Liver (tissue), 9 donors: ENCODE results near the gene ZNF329. TPM values are rescaled to one million over a fixed set of nuclear protein-coding genes. Genes with fewer than 3 reads are reported as not detected.

Experiments used
- DNase-seq: peaks from one replicate; pipeline ENCODE4 v3.0.0-alpha.2; 2017; ENCODE audit warnings: low spot score
- H3K27ac ChIP-seq, 2 donors: one replicate each; pipeline ENCODE4 v1.7.0; 2013; ENCODE audit warnings: inconsistent platforms in 2 of 2, low read length in 2 of 2, control low read depth in 1 of 2, low read depth in 1 of 2, mild to moderate bottlenecking in 1 of 2
- H3K27me3 ChIP-seq, 4 donors: one replicate each; pipeline versions ENCODE4 v1.6.1 to v1.7.0; 2013; ENCODE audit warnings: low read length in 3 of 4, inconsistent platforms in 1 of 4, mild to moderate bottlenecking in 1 of 4, moderate library complexity in 1 of 4; ENCODE audit not compliant: control insufficient read depth in 4 of 4, insufficient read depth in 4 of 4
- H3K36me3 ChIP-seq, 4 donors: one replicate each; pipeline versions ENCODE4 v1.6.1 to v1.7.0; 2013; ENCODE audit warnings: low read length in 3 of 4, mild to moderate bottlenecking in 3 of 4, low read depth in 1 of 4, moderate library complexity in 1 of 4; ENCODE audit not compliant: control insufficient read depth in 4 of 4, insufficient read depth in 3 of 4
- H3K4me1 ChIP-seq, 4 donors: one replicate each; pipeline versions ENCODE4 v1.6.1 to v1.7.0; 2013; ENCODE audit warnings: low read length in 3 of 4, mild to moderate bottlenecking in 3 of 4, moderate library complexity in 1 of 4; ENCODE audit not compliant: control insufficient read depth in 4 of 4, insufficient read depth in 4 of 4
- H3K4me3 ChIP-seq, 3 donors: one replicate each; pipeline versions ENCODE4 v1.6.1 to v1.7.0; 2013; ENCODE audit warnings: low read length in 3 of 3, control low read depth in 1 of 3, low read depth in 1 of 3, mild to moderate bottlenecking in 1 of 3
- H3K9ac ChIP-seq, 2 donors: one replicate each; pipeline ENCODE4 v1.7.0; 2013; ENCODE audit warnings: low read length in 2 of 2, mild to moderate bottlenecking in 2 of 2, moderate library complexity in 2 of 2, control low read depth in 1 of 2, low read depth in 1 of 2
- H3K9me3 ChIP-seq, 4 donors: one replicate each; pipeline versions ENCODE4 v1.6.1 to v1.7.0; 2013; ENCODE audit warnings: low read length in 3 of 4; ENCODE audit not compliant: control insufficient read depth in 4 of 4
- YY1 ChIP-seq: IDR thresholded peaks from 2 replicates; pipeline ENCODE4 v1.6.1; 2016; ENCODE audit warnings: antibody characterized with exemption, mild to moderate bottlenecking
- WGBS: extraction: QIAGEN DNeasy Blood & Tissue Kit; methylation state at CpG from one replicate; pipeline ENCODE4 v1.1.7; 2013; 5-methylcytosine and 5-hydroxymethylcytosine counted together
- polyA plus RNA-seq, 2 donors: library from polyadenylated mRNA; stranded (reverse) in 1 of 2; unstranded in 1 of 2; fragments of 200-250 nt in 1 of 2; fragments of >200 nt in 1 of 2; fragmentation: Nextera tagmentation in 1 of 2; extraction: Ambion mirVana in 1 of 2; gene quantifications; one replicate each; pipeline versions ENCODE4 v1.2.1 to v1.2.3, GENCODE V29; 2013 to 2015
- total RNA-seq, 2 donors: library from RNA; depleted of rRNA; stranded (reverse); fragments of >200 nt; gene quantifications; one replicate each; pipeline ENCODE4 v1.2.3, GENCODE V29; 2014
- donor health status: healthy.
- donor health status: healthy.
- donor health status: healthy.
- donor health status: healthy.
- donor health status: healthy.

Gene ZNF329
- total and polyA plus RNA-seq, 4 donors = 1.2 to 6.8 (median 3.8) TPM

DNA sequence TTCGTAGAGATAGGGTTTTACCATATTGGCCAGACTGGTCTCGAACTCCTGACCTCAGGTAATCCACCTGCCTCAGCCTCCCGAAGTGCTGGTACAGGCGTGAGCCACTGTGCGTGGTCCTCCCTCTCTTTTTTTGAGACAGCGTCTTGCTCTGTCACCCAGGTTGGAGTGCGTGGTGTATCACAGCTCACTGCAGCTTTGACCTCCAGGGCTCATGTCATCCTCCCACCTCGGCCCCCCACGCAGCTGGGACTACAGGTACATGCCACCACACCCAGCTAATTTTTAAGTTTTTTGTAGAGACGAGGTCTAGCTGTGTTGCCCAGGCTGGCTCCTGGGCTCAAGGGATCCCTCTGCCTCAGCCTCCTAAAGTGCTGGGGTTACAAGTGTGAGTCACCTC, 70.8 kb downstream of the ZNF329 start:
- Histone ChIP-seq H3K27me3 (no peaks in the 10 kb centered on the region), H3K27ac (no peak overlapping the region), H3K36me3 (peaks cover 0 to 2% (median 0%) of the 10 kb centered on the region in 4 donors), H3K4me3 (peak overlapping the region in 1 of 3 donors; percentile 39), H3K9me3 (peaks cover 25 to 49% (median 41%) of the 10 kb centered on the region in 4 donors), H3K4me1 (no peaks in the 10 kb centered on the region), H3K9ac (no peak overlapping the region)
- no peak for TF ChIP-seq YY1
- DNase-seq = no peak
- 91% methylated on average over 10 of the region's 10 CpGs for WGBS

Other genes with a start within 250 kb of the ZNF329 start
- 10 to 100 TPM; 12.9 to 16.3 TPM for gene ZNF417, start 234.2 kb downstream of the ZNF329 start, total RNA-seq
- gene ZNF417, start 234.2 kb downstream of the ZNF329 start, polyA plus RNA-seq = 1 to 10 TPM; 1.2 to 1.7 TPM
- gene ZNF418, start 215.4 kb downstream of the ZNF329 start, total RNA-seq = 1 to 10 TPM; 2.6 to 3.1 TPM
- gene ZNF418, start 215.4 kb downstream of the ZNF329 start, polyA plus RNA-seq = 1 to 10 TPM in 1 of 2 donors, under 1 TPM in 1; 0.51 to 1.4 TPM
- 1 to 10 TPM; 1.6 to 4.4 TPM for gene ZNF256, start 203.1 kb downstream of the ZNF329 start, total RNA-seq
- under 1 TPM; 0.53 to 0.67 TPM for gene ZNF256, start 203.1 kb downstream of the ZNF329 start, polyA plus RNA-seq
- gene C19orf18, start 176.3 kb downstream of the ZNF329 start, total RNA-seq = under 1 TPM in 1 of 2 donors, not detected in 1; 0.23 TPM
- under 1 TPM; 0.14 to 0.58 TPM for gene C19orf18, start 176.3 kb downstream of the ZNF329 start, polyA plus RNA-seq
- gene ZNF606, start 148.0 kb downstream of the ZNF329 start, total RNA-seq = 10 to 100 TPM in 1 of 2 donors, 1 to 10 TPM in 1; 8.7 to 12.8 TPM
- 1 to 10 TPM; 3.2 to 4.5 TPM for gene ZNF606, start 148.0 kb downstream of the ZNF329 start, polyA plus RNA-seq
- not detected for gene ZSCAN1, start 116.8 kb downstream of the ZNF329 start, total RNA-seq
- gene ZSCAN1, start 116.8 kb downstream of the ZNF329 start, polyA plus RNA-seq = under 1 TPM in 1 of 2 donors, not detected in 1; 0.13 TPM
- gene ZNF135, start 91.5 kb downstream of the ZNF329 start, total RNA-seq = 1 to 10 TPM in 1 of 2 donors, under 1 TPM in 1; 0.42 to 1.5 TPM
- gene ZNF135, start 91.5 kb downstream of the ZNF329 start, polyA plus RNA-seq = under 1 TPM; 0.31 to 0.42 TPM
- 10 to 100 TPM; 13.1 to 21.7 TPM for gene ZSCAN18, start 52.6 kb downstream of the ZNF329 start, total RNA-seq
- gene ZSCAN18, start 52.6 kb downstream of the ZNF329 start, polyA plus RNA-seq = 10 to 100 TPM in 1 of 2 donors, 1 to 10 TPM in 1; 2.1 to 10.3 TPM
- 10 to 100 TPM; 12.8 to 18.2 TPM for gene ZNF274, start 32.3 kb upstream of the ZNF329 start, total RNA-seq
- 10 to 100 TPM in 1 of 2 donors, 1 to 10 TPM in 1; 5.7 to 10.9 TPM for gene ZNF274, start 32.3 kb upstream of the ZNF329 start, polyA plus RNA-seq
- gene ZNF544, start 78.1 kb upstream of the ZNF329 start, total RNA-seq = 10 to 100 TPM; 14.9 to 25.2 TPM
- 1 to 10 TPM; 2.5 to 7.7 TPM for gene ZNF544, start 78.1 kb upstream of the ZNF329 start, polyA plus RNA-seq
- gene ZNF8, start 128.2 kb upstream of the ZNF329 start, total RNA-seq = 1 to 10 TPM; 2.7 to 4.6 TPM
- under 1 TPM; 0.37 to 0.50 TPM for gene ZNF8, start 128.2 kb upstream of the ZNF329 start, polyA plus RNA-seq
- 10 to 100 TPM; 21.4 to 28.0 TPM for gene ERVK3-1, start 154.6 kb upstream of the ZNF329 start, total RNA-seq
- gene ERVK3-1, start 154.6 kb upstream of the ZNF329 start, polyA plus RNA-seq = 10 to 100 TPM; 17.6 to 31.7 TPM
- 1 to 10 TPM; 3.1 to 3.5 TPM for gene ZSCAN22, start 176.2 kb upstream of the ZNF329 start, total RNA-seq
- under 1 TPM; 0.88 to 0.89 TPM for gene ZSCAN22, start 176.2 kb upstream of the ZNF329 start, polyA plus RNA-seq
- gene A1BG, start 202.7 kb upstream of the ZNF329 start, total RNA-seq = 100 to 1,000 TPM; 521 to 838 TPM
- 1,000 to 10,000 TPM; 1,221 to 2,157 TPM for gene A1BG, start 202.7 kb upstream of the ZNF329 start, polyA plus RNA-seq
- 1 to 10 TPM; 1.1 to 4.4 TPM for gene ZNF497, start 212.0 kb upstream of the ZNF329 start, total RNA-seq
- gene ZNF497, start 212.0 kb upstream of the ZNF329 start, polyA plus RNA-seq = 1 to 10 TPM in 1 of 2 donors, under 1 TPM in 1; 0.60 to 1.4 TPM
- gene ZNF837, start 230.2 kb upstream of the ZNF329 start, total RNA-seq = 1 to 10 TPM; 2.1 to 3.6 TPM
- gene ZNF837, start 230.2 kb upstream of the ZNF329 start, polyA plus RNA-seq = 1 to 10 TPM in 1 of 2 donors, under 1 TPM in 1; 0.54 to 2.6 TPM
- gene RPS5, start 236.5 kb upstream of the ZNF329 start, total RNA-seq = 1,000 to 10,000 TPM in 1 of 2 donors, 100 to 1,000 TPM in 1; 657 to 1,403 TPM
- 100 to 1,000 TPM; 229 to 600 TPM for gene RPS5, start 236.5 kb upstream of the ZNF329 start, polyA plus RNA-seq
- gene RNF225, start 244.9 kb upstream of the ZNF329 start, total RNA-seq = not detected
- gene RNF225, start 244.9 kb upstream of the ZNF329 start, polyA plus RNA-seq = not detected